B cell (primary cell): ENCODE results near the gene ECT2. TPM values are rescaled to one million over a fixed set of nuclear protein-coding genes. Genes with fewer than 3 reads are reported as not detected.

Experiments
- ATAC-seq: fragments of 200-7000 bp; cut with Tn5 transposase; one replicate; pipeline ENCODE4 v1.10.0; 2021; ENCODE audit warnings: low read depth, mild to moderate bottlenecking, moderate number of reproducible peaks, moderate library complexity
- CTCF ChIA-PET: fragments of 350-600 bp; sonication (Branson Sonifier 250); formaldehyde crosslinking; loops from one replicate; lab custom pipeline; 2021; ENCODE audit warnings: antibody characterized with exemption, inconsistent platforms; lab: Charles Lee
- POLR2A ChIA-PET: fragments of 350-600 bp; sonication (Branson Sonifier 250); formaldehyde crosslinking; loops from one replicate; lab custom pipeline; 2021; ENCODE audit warnings: antibody characterized with exemption; lab: Charles Lee
- DNase-seq: peaks from one replicate; pipeline ENCODE4 v3.0.0; 2013
- H2AFZ ChIP-seq: 2 replicates; pipeline ENCODE4 v1.6.1; 2012; ENCODE audit warnings: mild to moderate bottlenecking, low read depth, low read length; ENCODE audit not compliant: insufficient read depth, poor library complexity, severe bottlenecking
- H3K27ac ChIP-seq, 2 donors: 1 replicate in 1 of 2; 2 replicates in 1 of 2; pipeline ENCODE4 v1.5.1; 2012 to 2013; ENCODE audit warnings: low read length in 2 of 2, mild to moderate bottlenecking in 2 of 2, moderate library complexity in 1 of 2
- H3K27me3 ChIP-seq, 4 experiments: fragments of 200-600 bp in 1 of 4; sonication (generic) in 1 of 4; replicated peaks in 1 of 4; 1 replicate in 2 of 4; 2 replicates in 2 of 4; pipeline versions ENCODE4 v1.6.1 to v1.7.0; 2013 to 2016; ENCODE audit warnings: low read length in 3 of 4, mild to moderate bottlenecking in 2 of 4, mixed read lengths in 1 of 4, moderate library complexity in 1 of 4; ENCODE audit not compliant: insufficient read depth in 4 of 4, control insufficient read depth in 3 of 4; ENCODE audit errors: control extremely low read depth in 1 of 4
- H3K36me3 ChIP-seq, 2 experiments: replicated peaks in 1 of 2; 1 replicate in 1 of 2; 2 replicates in 1 of 2; pipeline versions ENCODE4 v1.6.1 to v1.7.1; 2013; ENCODE audit warnings: low read length in 1 of 2; ENCODE audit not compliant: insufficient read depth in 2 of 2, control insufficient read depth in 1 of 2; ENCODE audit errors: control extremely low read depth in 1 of 2, extremely low read depth in 1 of 2
- H3K4me1 ChIP-seq, 2 donors: fragments of 200-600 bp in 1 of 2; sonication (generic) in 1 of 2; 1 replicate in 1 of 2; 2 replicates in 1 of 2; pipeline versions ENCODE4 v1.5.1 to v1.6.1; 2013 to 2017; ENCODE audit warnings: low read length in 2 of 2; ENCODE audit not compliant: control insufficient read depth in 2 of 2, insufficient read depth in 2 of 2
- H3K4me2 ChIP-seq: replicated peaks from 2 replicates; pipeline ENCODE3; 2012; ENCODE audit warnings: mild to moderate bottlenecking, low read depth, low read length; ENCODE audit not compliant: poor library complexity, severe bottlenecking
- H3K4me3 ChIP-seq, 5 experiments: fragments of 200-600 bp in 1 of 5; sonication (generic) in 1 of 5; 1 replicate in 3 of 5; 2 replicates in 2 of 5; pipeline versions ENCODE4 v1.5.1 to v1.7.0; 2011 to 2016; ENCODE audit warnings: low read length in 4 of 5, mild to moderate bottlenecking in 4 of 5, low read depth in 2 of 5, control low read depth in 1 of 5, moderate library complexity in 1 of 5; ENCODE audit not compliant: insufficient read depth in 1 of 5; ENCODE audit errors: control extremely low read depth in 1 of 5, extremely low read depth in 1 of 5
- H3K79me2 ChIP-seq: fragments of 200-600 bp; sonication (generic); one replicate; pipeline ENCODE4 v1.6.0; 2016; ENCODE audit warnings: low read length; ENCODE audit not compliant: control insufficient read depth, insufficient read depth
- H3K9ac ChIP-seq: fragments of 200-600 bp; sonication (generic); 2 replicates; pipeline ENCODE4 v1.6.1; 2017; ENCODE audit warnings: mild to moderate bottlenecking, low read length, moderate library complexity
- H3K9me3 ChIP-seq, 3 donors: one replicate each; pipeline versions ENCODE4 v1.6.1 to v1.7.1; 2013; ENCODE audit warnings: low read length in 2 of 3; ENCODE audit not compliant: control insufficient read depth in 2 of 3, insufficient read depth in 1 of 3; ENCODE audit errors: control extremely low read depth in 1 of 3
- H4K20me1 ChIP-seq: 2 replicates; pipeline ENCODE4 v1.6.0; 2012; ENCODE audit warnings: mild to moderate bottlenecking, low read length; ENCODE audit not compliant: insufficient read depth, control insufficient read depth, poor library complexity, severe bottlenecking
- H3K27ac Mint-ChIP-seq: one replicate; pipeline ENCODE4 v1.8.0; 2021; ENCODE audit warnings: mixed read lengths
- H3K27me3 Mint-ChIP-seq: one replicate; pipeline ENCODE4 v1.8.0; 2021; ENCODE audit warnings: mixed read lengths
- H3K4me1 Mint-ChIP-seq: one replicate; pipeline ENCODE4 v1.8.0; 2021; ENCODE audit warnings: mixed read lengths
- H3K4me3 Mint-ChIP-seq: one replicate; pipeline ENCODE4 v1.8.0; 2021; ENCODE audit warnings: mixed read lengths
- H3K9me3 Mint-ChIP-seq: one replicate; pipeline ENCODE4 v1.8.0; 2022; ENCODE audit warnings: mixed read lengths; ENCODE audit not compliant: insufficient read depth
- CTCF ChIP-seq: fragments of 200-600 bp; IDR thresholded peaks from one replicate; pipeline ENCODE4 v1.8.0; 2022; ENCODE audit warnings: antibody characterized with exemption, mild to moderate bottlenecking
- EZH2 ChIP-seq: IDR thresholded peaks from 2 replicates; pipeline ENCODE4 v1.6.1; 2012; ENCODE audit warnings: borderline replicate concordance, low read depth, mild to moderate bottlenecking, moderate library complexity, low read length; ENCODE audit not compliant: insufficient read depth, poor library complexity, severe bottlenecking
- WGBS: methylation state at CpG from one replicate; pipeline ENCODE4 v1.1.5; 2013; ENCODE audit warnings: missing lambda C conversion rate; ENCODE audit not compliant: insufficient coverage; 5-methylcytosine and 5-hydroxymethylcytosine counted together
- intact Hi-C: fragments of 100-400 bp; cut with micrococcal nuclease; formaldehyde crosslinking; loops from one replicate; pipeline ENCODE4 v1.10.0; 2022
- polyA plus RNA-seq: library from polyadenylated mRNA; depleted of rRNA; stranded (reverse); fragments of >200 nt; gene quantifications from 2 replicates; pipeline ENCODE4 v1.2.3, GENCODE V29; 2012
- total RNA-seq, 2 donors: library from RNA; stranded (reverse); fragments of 120-200 nt in 1 of 2; gene quantifications; 1 replicate in 1 of 2; 2 replicates in 1 of 2; pipeline versions ENCODE4 v1.2.3 to v1.2.4, GENCODE V29; 2013 to 2022

The ECT2 gene
- total and polyA plus RNA-seq, 2 donors (not counting 1 experiment from before 2014, with no cell fraction given), result 1.00 to 5.1 TPM

DNA sequence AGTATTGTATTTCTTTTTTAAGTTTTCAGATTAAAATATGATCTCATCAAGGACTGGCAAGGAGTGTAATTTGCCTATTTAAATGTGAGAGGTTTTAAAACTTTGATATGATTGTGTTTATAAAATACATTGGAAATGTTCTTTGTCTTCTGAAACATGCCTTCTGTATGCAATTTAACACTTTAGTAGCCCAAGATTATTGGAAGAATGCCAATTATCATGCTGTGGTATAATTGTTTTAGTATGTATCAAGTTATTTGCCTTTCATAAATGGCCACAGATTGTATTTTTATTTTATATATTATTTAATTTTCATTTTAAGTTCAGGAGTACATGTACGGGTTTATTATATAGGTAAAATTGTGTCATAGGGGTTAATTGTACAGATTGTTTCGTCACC is 31.7 kb downstream of the ECT2 start:
- intact Hi-C loops, result no loop called here
- CTCF ChIA-PET, result no interaction called here
- no peaks in the 10 kb centered on the region for H3K79me2 ChIP-seq

DNA sequence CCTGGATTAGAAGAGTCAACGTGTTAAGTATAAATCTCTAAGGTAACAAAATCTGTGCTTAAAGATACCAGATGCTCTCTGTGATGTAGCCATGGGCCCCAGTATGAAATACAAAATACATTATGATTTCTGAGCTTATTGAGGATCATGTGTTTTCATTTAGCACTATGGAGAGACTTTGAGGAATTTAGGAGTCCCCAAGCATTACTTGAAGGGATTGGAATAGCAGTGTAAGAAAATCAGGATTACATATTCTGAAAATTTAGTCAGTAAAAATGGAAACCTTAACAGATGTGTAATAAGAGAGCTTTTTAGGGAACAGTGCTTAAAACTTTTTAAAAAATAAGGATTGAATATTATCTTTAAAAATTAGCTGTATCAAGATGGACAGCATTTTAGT is 35.5 kb downstream of the ECT2 start:
- Histone ChIP-seq H3K36me3 (peaks cover 0 to 3% of the 10 kb centered on the region in 2 experiments), H2AFZ (no peak overlapping the region), H3K27ac (no peak overlapping the region), H4K20me1 (no peaks in the 10 kb centered on the region), H3K4me3 (no peak overlapping the region), H3K27me3 (no peaks in the 10 kb centered on the region), H3K9ac (no peak overlapping the region), H3K4me1 (no peaks in the 10 kb centered on the region), H3K9me3 (no peaks in the 10 kb centered on the region), H3K4me2 (no peak overlapping the region), H3K79me2 (no peaks in the 10 kb centered on the region)
- Mint-ChIP-seq H3K9me3 (no peaks in the 10 kb centered on the region), H3K4me3 (no peak overlapping the region), H3K4me1 (no peaks in the 10 kb centered on the region), H3K27me3 (no peaks in the 10 kb centered on the region), H3K27ac (no peak overlapping the region)
- no peak for ATAC-seq
- whole genome bisulfite sequencing, result no CpG with 5 or more reads among the region's 1 CpG
- DNase-seq, result no peak
- intact Hi-C loops, result no loop called here
- ChIA-PET CTCF (no interaction called here), POLR2A (no interaction called here)
- TF ChIP-seq EZH2 (no peak), CTCF (no peak)

More for the DNA sequence above, 31.7 kb downstream of the ECT2 start:
- Histone ChIP-seq H3K27ac (no peak overlapping the region), H3K9me3 (no peaks in the 10 kb centered on the region), H3K4me2 (no peak overlapping the region), H4K20me1 (no peaks in the 10 kb centered on the region), H3K36me3 (peaks cover 0 to 1% of the 10 kb centered on the region in 2 experiments), H3K9ac (no peak overlapping the region), H3K4me3 (no peak overlapping the region), H2AFZ (no peak overlapping the region), H3K27me3 (no peaks in the 10 kb centered on the region), H3K4me1 (no peaks in the 10 kb centered on the region)
- ATAC-seq (no peak), DNase-seq (no peak)
- TF ChIP-seq CTCF (no peak), EZH2 (no peak)
- H3K9me3 Mint-ChIP-seq, result no peaks in the 10 kb centered on the region
- no peak overlapping the region for H3K27ac Mint-ChIP-seq
- WGBS, result no CpG with 5 or more reads among the region's 2 CpGs
- H3K4me1 Mint-ChIP-seq, result no peaks in the 10 kb centered on the region
- POLR2A ChIA-PET, result no interaction called here
- no peak overlapping the region for H3K4me3 Mint-ChIP-seq
- H3K27me3 Mint-ChIP-seq, result no peaks in the 10 kb centered on the region
